Iris pigment epithelial cell (primary cell): ENCODE results near the gene POGK.
"Not testable (repeated sequence)": the region's sequence is repeated elsewhere in the genome, so short reads cannot be mapped to it uniquely, and the experiment has no call there.

Experiments used
- DNase-seq: peaks from one replicate; pipeline ENCODE4 v3.0.0-alpha.2; 2011; ENCODE audit warnings: low read depth

The POGK gene

DNA sequence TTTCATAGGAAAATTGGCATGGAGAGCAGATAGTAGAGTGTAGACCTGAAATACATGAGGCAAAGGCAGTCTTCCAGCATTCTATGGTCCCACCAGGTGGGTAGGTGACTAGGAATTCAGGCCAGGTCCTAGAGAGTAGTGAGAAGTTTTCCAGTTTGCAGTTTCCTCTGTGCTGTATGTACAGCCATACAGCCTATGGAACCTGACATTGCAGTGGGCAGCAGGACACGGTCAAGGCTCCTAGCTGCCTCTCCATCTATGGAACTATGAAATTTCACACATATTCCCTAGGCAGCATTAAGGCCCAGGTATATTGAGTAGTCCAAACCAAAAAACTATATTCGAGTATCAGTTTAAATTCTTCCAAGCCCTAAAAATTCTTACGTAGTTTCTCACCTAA lies 16.3 kb downstream of the POGK start:
- no peak for DNase-seq

- no peak for DNase-seq
Observed at GRCh38 chr1:166857995-166858394, 18.7 kb downstream of the POGK start.

DNA sequence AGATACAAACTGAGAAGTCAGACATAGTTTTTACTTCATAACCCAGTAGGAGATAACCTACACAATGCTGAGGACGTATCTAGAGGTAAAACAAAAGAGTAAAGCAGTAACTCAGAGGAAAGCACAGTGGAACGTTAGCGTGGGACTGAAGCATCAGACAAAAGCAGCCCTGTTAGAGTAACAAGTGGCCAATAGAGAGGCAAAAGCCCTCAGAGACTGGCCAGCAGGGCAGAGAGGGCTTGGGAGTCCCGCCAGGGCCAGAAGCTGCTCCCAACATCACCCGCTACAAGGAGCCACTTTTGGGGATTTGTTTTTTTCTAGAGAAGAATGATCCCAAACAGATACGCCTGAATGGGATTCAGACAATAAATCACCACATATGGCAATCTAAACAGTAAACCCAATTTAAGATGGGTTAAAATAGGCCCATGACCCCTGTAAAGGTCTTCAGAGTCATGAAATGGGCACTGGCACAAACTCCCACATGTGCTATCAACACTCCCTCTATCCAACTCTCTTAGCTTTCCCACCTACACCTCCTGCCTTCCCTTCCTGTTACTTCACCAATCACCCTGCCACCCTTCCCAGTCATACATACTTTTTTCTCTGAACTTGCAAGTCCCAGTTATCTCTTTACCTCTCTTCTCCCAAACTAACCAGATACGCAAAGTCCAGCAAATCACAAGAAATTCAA lies 19.6 kb downstream of the POGK start:
- DNase-seq, result no peak

GRCh38 chr1:166859597-166859996 lies 20.3 kb downstream of the POGK start:
- DNase-seq, result no peak

- peak; percentile 13 for DNase-seq
Observed at GRCh38 chr1:166865926-166866325, 26.7 kb downstream of the POGK start.

- no peak for DNase-seq
Observed at GRCh38 chr1:166868639-166869038, 29.4 kb downstream of the POGK start.

- DNase-seq, result no peak
Observed at GRCh38 chr1:166869318-166870099, 30.2 kb downstream of the POGK start.

DNA sequence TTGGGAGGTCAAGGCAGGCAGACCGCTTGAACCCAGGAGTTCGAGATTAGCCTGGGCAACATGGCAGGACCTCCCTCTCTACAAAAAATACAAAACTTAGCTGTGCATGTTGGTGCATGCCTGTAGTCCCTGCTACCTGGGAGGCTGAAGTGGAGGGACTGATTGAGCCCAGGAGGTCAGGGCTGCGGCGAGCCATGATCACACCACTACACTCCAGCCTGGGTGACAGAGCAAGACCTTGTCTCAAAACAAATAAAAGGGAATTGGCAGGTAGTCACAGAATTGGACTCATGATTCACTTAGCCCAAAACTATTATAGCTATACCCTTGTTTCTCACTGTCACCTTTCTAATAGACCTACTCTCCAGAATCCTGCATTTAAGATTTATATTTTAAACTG lies 31.3 kb downstream of the POGK start:
- DNase-seq, result no peak

- no peak for DNase-seq
Observed at GRCh38 chr1:166874464-166874863, 35.2 kb downstream of the POGK start.

DNA sequence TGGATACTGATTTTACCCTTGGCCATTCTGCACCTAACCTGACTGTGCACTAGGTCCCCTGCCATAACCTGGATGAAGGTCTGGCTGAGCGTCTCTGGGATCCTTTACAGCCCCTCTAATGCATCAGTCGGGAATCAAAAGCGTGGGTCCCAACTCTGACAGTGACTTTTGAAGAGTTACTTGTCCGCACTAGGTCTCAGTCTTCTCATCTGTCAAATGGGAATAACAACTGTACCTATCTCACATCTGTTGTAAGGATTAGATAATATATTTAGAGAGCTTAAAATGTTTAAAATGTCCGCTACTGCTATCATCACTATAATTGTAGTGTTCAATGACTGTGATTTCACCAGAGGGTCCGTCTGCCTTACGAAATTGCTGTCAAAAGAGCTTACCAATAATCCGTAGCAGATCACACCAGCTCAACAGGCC lies 36.0 kb downstream of the POGK start:
- DNase-seq, result no peak

DNA sequence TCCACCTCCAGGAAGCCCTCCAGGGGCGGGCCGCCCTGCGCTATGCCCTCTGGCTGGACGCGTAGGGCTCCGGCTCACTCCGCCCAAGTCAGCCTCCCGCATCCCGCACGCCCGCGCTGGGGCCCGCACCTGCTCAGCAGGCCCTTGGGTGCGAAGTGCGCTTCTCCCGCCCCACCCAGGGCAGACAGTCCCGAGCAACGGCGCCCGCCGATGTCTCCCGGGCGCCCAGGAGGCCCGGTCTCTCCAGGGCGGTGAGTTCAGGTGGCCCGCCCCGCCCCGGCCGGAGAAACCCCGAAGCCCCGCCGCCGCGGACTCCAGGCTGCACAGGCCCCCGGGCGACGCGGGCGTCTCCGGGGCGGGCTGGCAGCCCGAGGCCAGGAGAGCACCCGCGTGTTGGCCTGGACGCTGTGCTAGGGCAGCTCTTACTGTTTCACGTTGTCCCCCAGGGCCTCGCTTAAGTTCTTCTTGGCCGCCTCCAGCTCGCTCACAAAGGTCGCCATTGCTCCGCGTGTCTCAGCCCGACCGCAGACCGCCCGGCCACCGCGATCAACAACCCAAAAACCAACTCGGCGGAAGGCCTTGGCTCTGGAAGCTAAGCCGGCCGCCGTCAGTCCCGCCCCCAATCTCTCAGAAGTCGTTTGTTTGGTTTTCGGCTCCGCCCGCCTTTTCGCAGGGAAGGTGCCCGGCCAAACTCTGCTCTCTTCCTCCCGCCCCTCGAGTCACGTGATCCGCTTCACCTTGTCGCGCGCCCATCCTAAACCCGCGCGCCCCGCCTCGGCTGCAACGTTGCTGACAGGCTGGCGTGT lies 36.7 kb downstream of the POGK start, which contains the start of gene TADA1:
Gene TADA1 (minus strand): TSS at position 531 of the 806 bp plus-strand sequence. CDS start 31 bp downstream, at position 500.
- peak; percentile 98 for DNase-seq

- no peak for DNase-seq
Observed at GRCh38 chr1:166876540-166876838, 37.2 kb downstream of the POGK start.

- DNase-seq, result not testable (repeated sequence)
Observed at GRCh38 chr1:166878173-166878917, 39.1 kb downstream of the POGK start.

DNA sequence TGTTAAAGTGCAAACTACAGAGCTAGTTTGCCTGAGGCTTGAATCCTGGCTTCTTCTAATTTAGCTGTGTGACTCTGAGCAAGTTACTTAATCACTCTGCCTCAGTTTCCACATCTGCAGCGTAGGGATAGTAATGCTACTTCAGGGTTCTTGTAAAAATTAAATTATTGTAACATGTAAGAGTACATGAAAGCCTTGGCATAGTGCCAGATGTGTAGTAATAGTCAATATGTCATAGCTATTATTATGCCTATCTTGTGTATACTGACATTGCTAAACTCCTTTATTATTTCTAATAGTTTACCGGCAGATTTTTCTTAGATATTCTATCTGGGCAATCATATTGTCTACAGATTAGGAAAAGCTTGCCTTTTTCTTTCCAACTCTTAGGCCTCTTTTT lies 43.6 kb downstream of the POGK start:
- DNase-seq, result no peak

GRCh38 chr1:166884040-166884642 lies 44.9 kb downstream of the POGK start:
- peak; percentile 22 for DNase-seq

DNA sequence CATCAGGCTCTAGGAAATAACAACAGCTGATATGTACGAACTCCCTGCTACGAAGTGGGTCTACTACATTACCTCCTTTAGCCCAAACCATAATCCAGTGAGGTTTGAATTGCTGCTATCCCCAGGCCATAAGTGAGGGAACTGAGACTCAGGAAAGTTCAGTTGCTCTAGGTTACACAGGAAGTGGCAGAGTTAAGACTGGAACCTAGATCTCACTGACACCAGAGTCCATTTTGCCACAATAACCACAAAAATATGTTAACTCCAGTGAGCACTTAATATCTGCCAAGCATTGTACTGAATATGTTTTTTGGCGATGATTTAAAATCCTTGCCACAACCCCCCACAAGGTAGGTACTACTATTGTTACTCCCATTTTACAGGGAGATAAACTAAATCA lies 45.7 kb downstream of the POGK start:
- DNase-seq, result no peak

GRCh38 chr1:166888373-166889111 lies 49.3 kb downstream of the POGK start:
- DNase-seq, result no peak

DNA sequence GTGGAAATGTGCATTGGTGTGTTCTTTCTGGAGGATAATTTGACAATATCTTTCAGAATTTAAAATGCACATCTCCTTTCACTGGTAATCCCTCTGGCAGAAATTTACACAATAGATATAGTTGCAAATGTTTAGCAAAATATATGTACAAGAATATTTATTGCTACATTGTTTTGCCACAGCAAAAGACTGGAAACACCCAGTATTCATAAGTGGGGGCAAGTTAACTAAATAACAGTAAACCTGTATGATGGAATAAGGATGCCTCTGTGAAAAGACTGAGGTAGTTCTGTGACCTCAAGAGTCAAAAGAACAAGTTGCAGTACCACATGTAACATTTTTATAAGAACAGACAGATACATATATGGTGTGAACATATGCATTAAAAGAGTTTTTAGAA lies 50.5 kb downstream of the POGK start:
- no peak for DNase-seq

GRCh38 chr1:166895766-166896165 lies 56.5 kb downstream of the POGK start:
- no peak for DNase-seq

- DNase-seq, result no peak
Observed at GRCh38 chr1:166899769-166900168, 60.5 kb downstream of the POGK start.

- DNase-seq, result no peak
Observed at GRCh38 chr1:166900987-166901386, 61.7 kb downstream of the POGK start.
